Measurements from ENCODE around the gene TMEM234.

DNA sequence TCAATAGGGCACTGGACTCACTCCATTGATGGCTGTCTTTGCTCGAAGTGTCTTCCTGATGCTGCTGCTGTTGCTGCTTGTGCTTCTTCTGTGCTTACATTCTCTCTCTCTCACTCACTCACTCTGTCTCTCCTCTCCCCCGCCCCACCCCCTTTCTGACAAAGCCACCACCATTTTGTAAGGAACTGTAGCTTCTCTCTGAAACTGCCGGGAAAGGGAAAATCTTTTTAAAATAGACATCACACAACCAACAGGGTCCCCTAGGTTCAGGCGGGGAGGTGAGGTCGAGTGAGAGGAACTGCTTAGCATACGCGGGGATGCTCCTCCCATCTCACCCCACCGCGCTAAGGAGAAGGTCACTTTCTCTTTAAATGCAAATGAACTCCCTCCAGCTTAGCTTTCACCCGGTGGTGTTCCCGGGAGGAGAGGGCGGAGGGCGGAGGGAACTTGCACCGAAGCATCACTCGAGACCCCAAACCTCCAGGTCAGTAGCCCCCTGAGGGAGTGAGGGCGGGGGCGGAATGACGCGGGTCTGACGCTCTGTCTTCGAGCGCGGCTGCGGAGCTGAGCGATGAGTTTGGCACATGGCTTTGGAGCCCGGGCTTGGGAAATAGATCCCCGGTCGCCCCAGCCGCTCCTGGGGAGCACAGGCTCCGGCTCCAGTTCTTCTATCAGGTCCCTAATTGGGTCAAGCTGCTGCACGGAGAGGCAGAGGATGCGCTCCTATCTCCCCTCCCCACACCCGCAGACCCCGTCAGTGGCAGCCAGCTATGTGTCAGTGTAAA lies 21.7 kb downstream of the TMEM234 start, which contains the start of gene CCDC28B:
- TF ChIP-seq, protein P1, sequence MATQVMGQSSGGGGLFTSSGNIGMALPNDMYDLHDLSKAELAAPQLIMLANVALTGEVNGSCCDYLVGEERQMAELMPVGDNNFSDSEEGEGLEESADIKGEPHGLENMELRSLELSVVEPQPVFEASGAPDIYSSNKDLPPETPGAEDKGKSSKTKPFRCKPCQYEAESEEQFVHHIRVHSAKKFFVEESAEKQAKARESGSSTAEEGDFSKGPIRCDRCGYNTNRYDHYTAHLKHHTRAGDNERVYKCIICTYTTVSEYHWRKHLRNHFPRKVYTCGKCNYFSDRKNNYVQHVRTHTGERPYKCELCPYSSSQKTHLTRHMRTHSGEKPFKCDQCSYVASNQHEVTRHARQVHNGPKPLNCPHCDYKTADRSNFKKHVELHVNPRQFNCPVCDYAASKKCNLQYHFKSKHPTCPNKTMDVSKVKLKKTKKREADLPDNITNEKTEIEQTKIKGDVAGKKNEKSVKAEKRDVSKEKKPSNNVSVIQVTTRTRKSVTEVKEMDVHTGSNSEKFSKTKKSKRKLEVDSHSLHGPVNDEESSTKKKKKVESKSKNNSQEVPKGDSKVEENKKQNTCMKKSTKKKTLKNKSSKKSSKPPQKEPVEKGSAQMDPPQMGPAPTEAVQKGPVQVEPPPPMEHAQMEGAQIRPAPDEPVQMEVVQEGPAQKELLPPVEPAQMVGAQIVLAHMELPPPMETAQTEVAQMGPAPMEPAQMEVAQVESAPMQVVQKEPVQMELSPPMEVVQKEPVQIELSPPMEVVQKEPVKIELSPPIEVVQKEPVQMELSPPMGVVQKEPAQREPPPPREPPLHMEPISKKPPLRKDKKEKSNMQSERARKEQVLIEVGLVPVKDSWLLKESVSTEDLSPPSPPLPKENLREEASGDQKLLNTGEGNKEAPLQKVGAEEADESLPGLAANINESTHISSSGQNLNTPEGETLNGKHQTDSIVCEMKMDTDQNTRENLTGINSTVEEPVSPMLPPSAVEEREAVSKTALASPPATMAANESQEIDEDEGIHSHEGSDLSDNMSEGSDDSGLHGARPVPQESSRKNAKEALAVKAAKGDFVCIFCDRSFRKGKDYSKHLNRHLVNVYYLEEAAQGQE (IDR thresholded peaks at IDR 0.05; ENCODE audit: insufficient read depth in 1 of 2, low read depth in 2 of 2, low read length in 2 of 2): no peak
- TF ChIP-seq SIN3A (IDR thresholded peaks at IDR 0.05; ENCODE audit: borderline replicate concordance, insufficient read depth, low read length): no peak
